ENCODE measurements around the gene MAGI2.

DNA sequence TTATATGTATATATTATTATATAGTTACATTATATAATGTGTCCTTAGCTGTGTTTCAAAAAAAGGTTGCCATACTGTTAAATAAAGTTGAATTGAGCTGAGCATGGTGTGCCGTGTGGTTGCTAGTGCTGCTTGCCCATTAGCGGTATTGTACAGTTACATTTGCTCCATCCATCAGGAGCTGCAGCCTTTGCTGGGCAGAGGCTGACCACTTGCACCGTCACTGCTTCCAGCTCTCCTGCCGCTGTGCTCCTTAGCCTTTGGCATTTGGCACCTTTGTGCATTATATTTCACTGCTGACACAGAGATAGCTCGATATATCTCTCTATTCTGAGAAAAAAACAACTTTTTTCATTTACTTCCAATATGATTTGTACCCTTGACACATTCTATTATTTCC lies 1282.7 kb downstream of the MAGI2 start:
- TF ChIP-seq POLR2A (IDR thresholded peaks at IDR 0.05) (no peak), CTCF (IDR thresholded peaks at IDR 0.05) (no peak)

All from ovary (tissue), 3 donors.